ENCODE results near the gene TNK1.

The TNK1 gene

DNA sequence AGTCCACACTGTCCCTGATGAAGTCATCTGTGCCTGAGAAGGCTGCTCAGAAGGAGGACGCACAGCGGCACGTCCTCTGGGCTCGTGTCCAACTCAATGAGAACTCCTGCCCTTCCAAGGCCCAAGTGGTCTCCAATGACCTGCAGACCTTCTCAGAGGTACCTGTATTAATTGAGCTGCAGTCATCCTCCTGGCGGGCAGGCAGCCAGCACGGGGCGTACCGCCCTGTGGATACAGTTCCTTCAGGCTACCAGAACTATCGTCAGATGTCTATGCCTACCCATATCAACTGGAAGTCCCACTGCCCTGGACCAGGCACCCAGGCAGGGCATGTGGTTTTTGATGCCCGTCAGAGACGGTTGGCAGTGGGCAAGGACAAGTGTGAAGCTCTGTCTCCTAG is 51.4 kb downstream of the TNK1 start:
- Mint-ChIP-seq H3K4me1 (peaks cover 23% of the 10 kb centered on the region), H3K4me3 (no peak overlapping the region), H3K9me3 (no peaks in the 10 kb centered on the region), H3K27ac (no peak overlapping the region), H3K36me3 (peaks cover 5% of the 10 kb centered on the region), H3K27me3 (peaks cover 5% of the 10 kb centered on the region)
- CTCF ChIA-PET = interaction anchor here (1.3 kb wide), 1 partner anchor 77 kb away, joined by 4 read pairs; the partner anchor contains the start of gene TMEM95
- no peak for DNase-seq

DNA sequence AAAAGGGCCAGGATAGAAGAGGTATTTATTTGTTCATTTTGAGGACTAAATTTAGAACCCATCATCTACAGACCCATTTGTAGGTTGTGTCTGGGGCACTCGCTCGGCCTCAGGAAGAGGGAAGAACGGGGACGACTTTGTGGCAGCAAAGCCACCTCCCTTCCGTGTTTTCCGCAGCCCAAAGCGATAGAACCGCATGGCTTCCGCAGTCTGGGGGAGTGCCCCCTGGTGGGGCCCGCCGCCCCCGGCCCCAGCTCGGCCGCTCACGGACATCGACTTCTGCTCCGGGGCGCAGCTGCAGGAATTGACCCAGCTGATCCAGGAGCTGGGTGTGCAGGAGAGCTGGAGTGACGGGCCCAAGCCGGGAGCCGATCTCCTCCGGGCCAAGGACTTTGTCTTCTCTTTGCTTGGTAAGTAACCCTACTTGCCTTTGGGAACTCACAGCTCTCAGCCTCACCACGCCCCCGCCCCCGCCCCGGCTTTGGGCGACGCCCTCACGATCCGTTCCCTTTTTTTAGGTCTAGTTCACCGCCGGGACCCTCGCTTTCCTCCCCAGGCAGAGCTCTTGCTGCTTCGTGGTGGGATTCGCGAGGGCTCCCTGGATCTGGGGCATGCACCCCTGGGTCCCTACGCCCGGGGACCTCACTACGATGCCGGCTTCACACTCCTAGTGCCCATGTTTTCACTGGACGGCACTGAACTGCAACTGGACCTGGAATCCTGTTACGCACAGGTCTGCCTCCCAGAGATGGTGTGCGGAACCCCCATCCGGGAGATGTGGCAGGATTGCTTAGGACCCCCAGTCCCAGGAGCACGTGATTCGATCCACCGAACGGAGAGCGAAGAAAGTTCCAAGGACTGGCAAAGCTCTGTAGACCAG is 55.0 kb downstream of the TNK1 start:
- CTCF ChIA-PET = interaction anchor here (0.9 to 4.3 kb wide), 29 partner anchors 8 to 251 kb away, joined by 3 to 56 read pairs (median 6); partner anchors contain the start of genes ACAP1, CHRNB1, MPDU1 and PLSCR3
- H3K9me3 Mint-ChIP-seq = no peaks in the 10 kb centered on the region
- H3K4me3 Mint-ChIP-seq = peak overlapping the region; percentile 94
- peaks cover 22% of the 10 kb centered on the region for H3K36me3 Mint-ChIP-seq
- DNase-seq = peak; percentile 79
- H3K4me1 Mint-ChIP-seq = peaks cover 51% of the 10 kb centered on the region
- H3K27ac Mint-ChIP-seq = peak overlapping the region; percentile 97
- peaks cover 34% of the 10 kb centered on the region for H3K27me3 Mint-ChIP-seq

DNA sequence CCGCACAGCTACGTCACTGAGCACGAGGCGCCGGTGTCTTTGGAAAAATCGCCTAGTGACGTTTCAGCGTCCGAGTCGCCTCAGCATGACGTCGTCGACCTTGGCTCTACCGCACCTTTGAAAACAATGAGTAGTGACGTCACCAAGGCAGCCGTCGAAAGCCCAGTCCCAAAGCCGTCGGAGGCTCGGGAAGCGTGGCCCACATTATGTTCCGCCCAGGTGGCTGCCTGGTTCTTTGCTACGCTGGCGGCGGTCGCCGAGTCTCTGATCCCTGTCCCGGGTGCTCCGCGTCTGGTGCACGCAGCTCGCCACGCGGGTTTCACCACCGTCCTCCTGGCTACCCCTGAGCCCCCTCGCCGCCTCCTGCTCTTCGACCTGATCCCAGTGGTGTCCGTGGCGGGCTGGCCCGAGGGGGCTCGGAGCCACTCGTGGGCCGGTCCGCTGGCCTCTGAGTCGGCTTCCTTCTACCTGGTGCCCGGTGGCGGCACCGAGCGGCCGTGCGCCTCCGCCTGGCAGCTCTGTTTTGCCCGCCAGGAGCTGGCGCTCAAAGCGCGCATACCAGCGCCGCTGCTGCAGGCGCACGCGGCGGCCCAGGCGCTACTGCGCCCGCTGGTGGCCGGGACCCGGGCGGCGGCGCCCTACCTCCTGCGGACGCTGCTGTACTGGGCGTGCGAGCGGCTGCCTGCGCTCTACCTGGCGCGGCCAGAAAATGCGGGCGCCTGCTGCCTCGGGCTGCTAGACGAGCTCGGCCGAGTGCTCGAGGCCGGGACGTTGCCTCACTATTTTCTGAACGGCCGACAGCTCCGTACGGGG is 55.9 kb downstream of the TNK1 start:
- no peaks in the 10 kb centered on the region for H3K9me3 Mint-ChIP-seq
- DNase-seq = peak; percentile 86
- peak overlapping the region; percentile 97 for H3K27ac Mint-ChIP-seq
- peaks cover 24% of the 10 kb centered on the region for H3K36me3 Mint-ChIP-seq
- H3K4me3 Mint-ChIP-seq = peak overlapping the region; percentile 94
- peaks cover 52% of the 10 kb centered on the region for H3K4me1 Mint-ChIP-seq
- CTCF ChIA-PET = interaction anchor here (0.7 to 4.3 kb wide), 32 partner anchors 7 to 250 kb away, joined by 3 to 56 read pairs (median 5); partner anchors contain the start of genes ACAP1, CHRNB1, MPDU1 and PLSCR3
- H3K27me3 Mint-ChIP-seq = peaks cover 42% of the 10 kb centered on the region

DNA sequence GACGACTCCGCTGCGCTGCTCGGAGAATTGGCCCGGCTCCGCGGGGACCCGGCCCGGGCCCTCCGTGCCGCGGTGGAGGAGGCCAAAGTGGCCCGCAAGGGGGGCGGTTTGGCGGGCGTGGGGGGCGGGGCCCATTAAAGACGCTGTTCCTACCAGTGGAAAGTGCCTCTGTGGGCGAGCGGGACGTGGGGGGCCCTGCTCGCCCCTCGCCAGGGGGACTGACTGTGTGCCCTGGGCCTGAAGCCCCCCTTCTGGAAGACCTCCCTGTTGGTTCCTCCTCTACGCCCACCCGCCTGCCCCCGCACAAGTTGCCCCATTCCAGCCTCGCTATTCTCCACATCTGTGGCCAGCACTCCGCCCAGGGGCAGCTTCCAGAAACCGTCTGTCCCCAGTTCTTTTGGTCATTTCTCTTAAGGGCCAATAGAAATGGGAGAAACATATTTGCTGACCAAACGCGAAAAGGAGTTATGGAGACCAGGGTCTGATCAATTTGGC is 56.5 kb downstream of the TNK1 start:
- no peak for DNase-seq
- CTCF ChIA-PET = interaction anchor here (0.7 to 4.3 kb wide), 24 partner anchors 8 to 250 kb away, joined by 3 to 56 read pairs (median 6); partner anchors contain the start of genes ACAP1, MPDU1, PLSCR3 and SLC2A4
- no peaks in the 10 kb centered on the region for H3K9me3 Mint-ChIP-seq
- peak overlapping the region; percentile 94 for H3K4me3 Mint-ChIP-seq
- H3K27ac Mint-ChIP-seq = no peak overlapping the region
- peaks cover 49% of the 10 kb centered on the region for H3K27me3 Mint-ChIP-seq
- peaks cover 52% of the 10 kb centered on the region for H3K4me1 Mint-ChIP-seq
- H3K36me3 Mint-ChIP-seq = peaks cover 26% of the 10 kb centered on the region

DNA sequence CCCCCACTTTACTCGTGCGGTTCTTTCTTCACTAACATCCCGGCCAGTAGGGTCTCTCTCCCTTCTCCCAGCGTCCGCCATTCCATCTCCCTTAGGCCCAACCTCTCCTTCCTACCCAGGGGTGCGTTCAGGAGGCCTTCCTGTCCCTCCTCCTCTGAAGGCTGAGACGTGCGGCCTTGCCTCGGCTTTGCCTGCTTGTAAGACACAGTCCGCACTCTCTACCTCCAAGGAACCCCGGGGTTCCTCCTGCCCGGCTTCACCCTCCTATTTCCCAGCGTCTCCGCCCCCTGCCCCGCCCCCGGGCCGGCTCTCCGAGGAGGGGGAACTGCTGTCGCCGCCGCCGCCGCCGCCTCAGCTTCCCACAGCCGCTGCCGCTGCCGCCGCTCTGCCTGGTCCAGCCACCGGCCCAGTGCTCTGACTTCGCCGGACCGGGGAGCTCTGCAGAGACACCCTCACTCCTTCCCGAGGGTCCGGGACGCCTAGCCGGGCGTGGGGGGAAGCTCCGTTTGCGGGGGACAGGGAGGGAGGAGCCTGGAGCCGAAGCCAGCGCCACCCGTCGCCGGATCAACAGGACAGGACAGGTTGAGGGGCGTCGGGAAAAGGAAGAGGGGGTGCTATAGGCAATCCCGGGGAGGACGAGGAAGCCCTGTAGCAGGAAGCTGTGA is 57.2 kb downstream of the TNK1 start:
- peaks cover 26% of the 10 kb centered on the region for H3K36me3 Mint-ChIP-seq
- peaks cover 55% of the 10 kb centered on the region for H3K27me3 Mint-ChIP-seq
- peak overlapping the region; percentile 87 for H3K4me3 Mint-ChIP-seq
- DNase-seq = peak; percentile 84
- peak overlapping the region; percentile 90 for H3K27ac Mint-ChIP-seq
- CTCF ChIA-PET = interaction anchor here (1.2 to 4.3 kb wide), 3 partner anchors 40 to 122 kb away, joined by 3 to 56 read pairs (median 8); partner anchors contain the start of gene TMEM95
- peaks cover 52% of the 10 kb centered on the region for H3K4me1 Mint-ChIP-seq
- H3K9me3 Mint-ChIP-seq = no peaks in the 10 kb centered on the region

DNA sequence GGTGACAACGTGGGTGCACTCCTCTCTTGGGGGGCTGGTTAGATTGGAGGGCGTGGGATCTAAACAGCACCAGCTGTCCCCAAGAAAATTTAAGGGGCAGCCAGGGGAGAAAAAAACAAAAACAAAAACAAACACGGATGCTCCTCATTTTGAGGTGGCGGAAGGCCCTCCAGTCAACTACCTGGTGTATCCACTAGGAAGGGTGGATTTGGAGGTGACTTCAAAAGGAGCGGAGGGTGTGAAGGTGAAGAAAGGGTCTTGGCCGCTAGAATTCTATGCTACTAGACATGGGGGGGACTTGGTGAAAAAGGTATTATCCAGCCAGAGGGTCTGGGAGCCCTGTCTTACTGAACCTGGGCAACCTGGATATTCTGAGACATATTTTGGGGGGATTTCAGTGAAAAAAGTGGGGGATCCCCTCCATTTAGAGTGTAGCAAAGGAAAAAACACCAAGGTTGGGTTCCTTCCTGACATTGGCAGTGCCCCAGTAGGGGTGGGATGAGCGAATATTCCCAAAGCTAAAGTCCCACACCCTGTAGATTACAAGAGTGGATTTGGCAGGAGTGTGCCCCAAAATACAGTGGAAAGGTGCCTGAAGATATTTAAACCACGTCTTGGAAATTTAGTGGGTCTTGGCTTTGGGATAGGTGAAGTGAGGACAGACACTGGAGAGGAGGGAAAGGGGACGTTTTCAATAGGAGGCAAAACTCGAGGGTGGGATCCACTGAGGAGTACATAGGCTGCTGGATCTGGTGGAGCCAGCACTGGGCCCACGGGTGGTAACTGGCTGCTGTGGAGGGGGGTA is 58.0 kb downstream of the TNK1 start:
- no peaks in the 10 kb centered on the region for H3K9me3 Mint-ChIP-seq
- CTCF ChIA-PET = interaction anchor here (1.2 to 4.3 kb wide), 4 partner anchors 39 to 122 kb away, joined by 3 to 56 read pairs (median 7); partner anchors contain the start of gene TMEM95
- H3K4me3 Mint-ChIP-seq = peak overlapping the region; percentile 87
- H3K36me3 Mint-ChIP-seq = peaks cover 31% of the 10 kb centered on the region
- no peak overlapping the region for H3K27ac Mint-ChIP-seq
- no peak for DNase-seq
- H3K27me3 Mint-ChIP-seq = peaks cover 63% of the 10 kb centered on the region
- peaks cover 52% of the 10 kb centered on the region for H3K4me1 Mint-ChIP-seq
